Measurements from ENCODE around the gene LIN7C.

Gene LIN7C, protein sequence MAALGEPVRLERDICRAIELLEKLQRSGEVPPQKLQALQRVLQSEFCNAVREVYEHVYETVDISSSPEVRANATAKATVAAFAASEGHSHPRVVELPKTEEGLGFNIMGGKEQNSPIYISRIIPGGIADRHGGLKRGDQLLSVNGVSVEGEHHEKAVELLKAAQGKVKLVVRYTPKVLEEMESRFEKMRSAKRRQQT

DNA sequence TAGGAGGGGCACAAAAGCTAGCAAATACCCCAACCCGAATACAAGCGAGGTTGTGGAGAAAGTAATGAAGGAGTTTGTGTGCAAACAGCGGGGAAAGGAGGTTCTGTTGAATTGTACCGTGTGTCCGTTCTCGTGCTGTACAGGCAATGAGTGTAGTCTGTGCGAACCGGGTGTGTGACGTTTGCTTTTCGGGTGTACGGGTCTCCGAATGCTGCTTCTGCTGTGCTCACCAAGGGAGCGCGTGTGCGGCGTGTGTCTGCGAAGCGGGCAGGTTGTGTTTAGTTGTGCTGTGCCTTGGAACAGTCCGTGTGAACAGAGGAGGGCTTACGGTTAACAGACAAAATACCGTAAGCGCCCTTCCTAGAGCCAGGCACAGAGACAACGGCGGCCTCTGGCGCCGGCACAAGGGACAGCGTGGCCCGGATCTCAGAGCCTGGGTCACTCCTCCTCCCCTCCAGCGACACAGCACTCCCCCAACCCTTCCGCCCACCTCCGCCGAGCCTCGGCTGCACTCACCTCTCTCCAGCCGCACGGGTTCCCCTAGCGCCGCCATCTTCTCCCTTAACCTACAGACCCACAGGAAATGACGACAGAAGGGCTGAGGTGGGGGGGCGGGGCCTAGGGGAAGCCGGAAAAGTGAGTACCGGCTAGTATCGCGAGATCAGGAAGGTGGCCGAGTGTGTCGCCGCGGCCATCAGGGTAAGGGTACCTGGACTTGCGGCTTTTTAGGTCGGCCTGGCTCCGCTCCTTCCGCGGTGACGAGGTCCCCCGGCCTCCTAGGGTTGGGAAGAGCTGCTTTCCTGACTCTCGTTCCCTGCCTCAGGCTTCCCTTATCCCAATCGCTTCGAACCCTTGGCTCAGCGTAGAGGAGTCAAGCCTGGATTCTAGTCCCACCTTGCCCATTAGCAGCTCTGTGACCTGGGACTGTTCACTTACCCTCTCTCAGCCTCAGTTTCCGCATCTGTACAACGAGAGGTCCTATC is at the start of gene LIN7C:
Gene LIN7C, minus strand, starts transcription at position 570 of the 983 bp plus-strand sequence. Its CDS starts 17 bp downstream, at position 553.
- H3K4me3 ChIP-seq (ENCODE audit: low read depth, low read length): peak within 1 kb of the TSS; percentile 84
- peak; percentile 97 for DNase-seq (ENCODE audit: low read depth)
- TF ChIP-seq, protein P1, sequence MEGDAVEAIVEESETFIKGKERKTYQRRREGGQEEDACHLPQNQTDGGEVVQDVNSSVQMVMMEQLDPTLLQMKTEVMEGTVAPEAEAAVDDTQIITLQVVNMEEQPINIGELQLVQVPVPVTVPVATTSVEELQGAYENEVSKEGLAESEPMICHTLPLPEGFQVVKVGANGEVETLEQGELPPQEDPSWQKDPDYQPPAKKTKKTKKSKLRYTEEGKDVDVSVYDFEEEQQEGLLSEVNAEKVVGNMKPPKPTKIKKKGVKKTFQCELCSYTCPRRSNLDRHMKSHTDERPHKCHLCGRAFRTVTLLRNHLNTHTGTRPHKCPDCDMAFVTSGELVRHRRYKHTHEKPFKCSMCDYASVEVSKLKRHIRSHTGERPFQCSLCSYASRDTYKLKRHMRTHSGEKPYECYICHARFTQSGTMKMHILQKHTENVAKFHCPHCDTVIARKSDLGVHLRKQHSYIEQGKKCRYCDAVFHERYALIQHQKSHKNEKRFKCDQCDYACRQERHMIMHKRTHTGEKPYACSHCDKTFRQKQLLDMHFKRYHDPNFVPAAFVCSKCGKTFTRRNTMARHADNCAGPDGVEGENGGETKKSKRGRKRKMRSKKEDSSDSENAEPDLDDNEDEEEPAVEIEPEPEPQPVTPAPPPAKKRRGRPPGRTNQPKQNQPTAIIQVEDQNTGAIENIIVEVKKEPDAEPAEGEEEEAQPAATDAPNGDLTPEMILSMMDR (IDR thresholded peaks at IDR 0.05; ENCODE audit: insufficient read depth, low read depth, low read length, missing control alignments): no peak

DNA sequence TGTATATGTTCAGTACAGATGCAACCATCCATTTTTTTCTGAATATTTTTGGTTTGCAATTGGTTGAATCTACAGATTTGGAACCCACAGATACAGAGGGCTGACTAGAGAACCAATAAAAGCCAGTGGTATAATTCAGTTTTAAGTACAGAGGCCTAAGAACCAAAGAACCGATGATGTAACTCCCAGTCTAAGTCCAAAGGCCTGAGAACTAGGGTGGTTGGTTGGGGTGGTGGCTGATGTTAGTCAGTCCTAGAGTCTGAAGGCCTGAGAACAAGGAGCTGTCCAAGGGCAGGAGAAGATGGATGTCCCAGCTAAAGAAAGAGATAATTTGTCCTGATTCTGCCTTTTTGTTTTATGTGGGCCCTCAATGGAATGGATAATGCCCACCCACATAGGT is 48.7 kb upstream of the LIN7C start:
- TF ChIP-seq, protein P1 (IDR thresholded peaks at IDR 0.05; ENCODE audit: insufficient read depth, low read depth, low read length, missing control alignments): no peak
- no peak overlapping the region for H3K4me3 ChIP-seq (ENCODE audit: low read depth, low read length)
- no peak for DNase-seq (ENCODE audit: low read depth)

DNA sequence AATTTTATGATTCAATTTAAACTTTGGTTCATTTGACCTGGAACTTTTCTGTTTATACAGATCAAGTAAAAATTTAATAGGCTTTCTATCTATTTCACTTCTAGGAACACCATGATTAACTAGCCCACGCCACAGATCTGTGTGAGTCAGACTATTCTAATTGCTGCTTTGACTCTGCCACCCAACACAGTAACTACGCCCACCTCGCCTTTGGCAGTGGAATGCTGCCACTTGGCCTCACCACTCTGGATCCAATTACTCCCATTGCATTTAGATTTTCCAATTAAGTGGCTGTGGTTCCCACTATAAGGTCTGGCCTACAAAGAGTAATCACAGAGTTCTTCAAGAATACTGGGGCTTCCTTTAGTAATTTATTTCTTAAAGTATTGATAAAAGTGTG is 46.6 kb upstream of the LIN7C start:
- no peak for DNase-seq (ENCODE audit: low read depth)
- no peak overlapping the region for H3K4me3 ChIP-seq (ENCODE audit: low read depth, low read length)
- TF ChIP-seq, protein P1 (IDR thresholded peaks at IDR 0.05; ENCODE audit: insufficient read depth, low read depth, low read length, missing control alignments): no peak

DNA sequence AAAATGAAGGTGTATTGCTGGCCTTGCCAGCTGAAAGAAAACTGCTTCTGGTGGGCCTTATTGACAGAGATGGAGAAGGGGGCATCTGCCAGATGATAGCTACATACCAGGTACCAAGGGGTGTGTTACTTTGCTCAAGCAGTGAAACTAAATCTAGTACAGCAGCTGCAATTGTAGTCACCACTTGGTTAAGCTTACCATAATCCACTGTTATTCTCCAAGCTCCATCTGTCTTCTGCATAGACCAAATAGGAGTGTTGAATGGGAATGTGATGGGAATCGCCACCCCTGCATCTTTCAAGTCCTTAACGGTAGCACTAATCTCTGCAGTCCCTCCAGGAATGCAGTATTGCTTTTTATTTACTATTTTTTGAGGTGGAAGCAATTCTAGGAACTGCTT is 45.8 kb upstream of the LIN7C start:
- TF ChIP-seq, protein P1 (IDR thresholded peaks at IDR 0.05; ENCODE audit: insufficient read depth, low read depth, low read length, missing control alignments): no peak
- no peak for DNase-seq (ENCODE audit: low read depth)
- no peak overlapping the region for H3K4me3 ChIP-seq (ENCODE audit: low read depth, low read length)

DNA sequence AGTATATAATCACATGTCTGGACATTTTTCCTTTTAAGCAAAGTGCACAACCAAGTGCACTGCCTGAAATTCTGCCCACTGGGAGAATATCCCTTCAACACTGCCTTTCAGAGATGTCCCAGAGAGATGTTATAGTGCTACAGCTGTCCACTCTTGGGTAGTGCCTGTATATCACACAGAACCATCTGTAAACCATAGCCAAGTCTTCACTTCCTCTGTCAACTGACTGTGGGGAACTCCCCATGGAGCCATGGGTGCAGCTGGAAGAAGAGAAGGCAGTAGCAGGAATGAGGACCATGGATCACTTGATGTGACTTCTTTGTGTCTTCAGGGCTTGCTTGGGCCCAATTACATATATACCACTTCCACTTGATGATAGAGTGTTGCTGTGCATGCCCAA is 44.6 kb upstream of the LIN7C start:
- TF ChIP-seq, protein P1 (IDR thresholded peaks at IDR 0.05; ENCODE audit: insufficient read depth, low read depth, low read length, missing control alignments): no peak
- no peak overlapping the region for H3K4me3 ChIP-seq (ENCODE audit: low read depth, low read length)
- DNase-seq (ENCODE audit: low read depth): no peak

DNA sequence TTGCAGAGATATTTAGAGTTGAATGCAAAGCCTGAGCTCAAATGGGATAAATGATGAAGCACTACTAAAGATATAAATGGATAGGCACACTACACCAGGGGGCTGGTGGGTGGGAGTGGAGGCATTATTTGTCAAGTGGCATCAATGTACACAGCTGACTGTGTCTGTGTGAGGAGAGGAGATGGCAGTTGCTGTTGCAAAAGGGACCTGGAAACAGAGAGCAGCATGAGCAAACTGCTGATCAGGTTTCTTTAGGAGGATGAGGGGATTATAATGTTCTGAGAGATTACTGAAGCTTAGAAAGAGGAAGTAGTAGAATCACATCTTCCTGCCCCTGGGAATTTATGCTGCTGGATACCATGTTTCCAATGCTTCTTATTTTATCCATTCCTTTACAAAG is 39.4 kb upstream of the LIN7C start:
- H3K4me3 ChIP-seq (ENCODE audit: low read depth, low read length): no peak overlapping the region
- no peak for DNase-seq (ENCODE audit: low read depth)

More for the DNA sequence above, 39.4 kb upstream of the LIN7C start:
- TF ChIP-seq, protein P1 (IDR thresholded peaks at IDR 0.05; ENCODE audit: insufficient read depth, low read depth, low read length, missing control alignments): no peak

Measured in GM12865 (cell line).